Measurements from ENCODE around the gene PRLR. TPM values are rescaled to one million over a fixed set of nuclear protein-coding genes. Genes with fewer than 3 reads are reported as not detected.
"Not testable (repeated sequence)": the region's sequence is repeated elsewhere in the genome, so short reads cannot be mapped to it uniquely, and the experiment has no call there.

PRLR gene
- total and polyA plus RNA-seq, 2 of the 8 experiments (the other 6 are each of a cell fraction or from before 2014, with no cell fraction given): 0.53 to 2.5 TPM

DNA sequence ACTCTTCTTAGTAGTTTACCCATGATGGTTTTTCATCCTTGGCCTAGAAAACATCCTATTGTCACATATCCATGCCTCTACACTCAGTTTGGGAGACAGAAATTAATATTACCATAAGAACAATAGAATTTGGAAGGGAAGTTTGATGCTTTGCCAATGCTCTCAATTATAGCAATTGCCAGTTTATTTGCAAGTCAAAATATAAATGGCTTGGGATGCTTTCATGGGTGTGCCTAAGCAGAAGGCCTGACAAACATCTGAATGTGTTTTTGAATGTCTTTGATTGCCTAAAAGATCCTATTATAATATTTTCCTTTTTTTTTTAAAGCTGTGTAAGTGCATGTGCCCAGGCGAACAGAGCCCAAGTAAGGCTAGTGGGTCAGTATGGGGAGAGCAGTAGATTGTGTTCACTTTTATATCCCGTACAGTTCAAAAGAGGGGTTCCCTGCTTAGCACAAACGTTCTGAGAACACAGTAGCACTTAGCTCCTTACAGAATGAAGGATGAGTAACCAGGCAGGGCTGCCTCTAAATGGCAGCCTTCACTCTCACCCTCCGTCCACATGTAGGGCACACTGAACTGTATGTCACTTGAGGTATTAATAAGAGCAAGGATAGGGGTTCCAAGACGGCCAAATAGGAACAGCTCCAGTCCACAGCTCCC lies 126.5 kb downstream of the PRLR start (continued):
- no peak for TF ChIP-seq GTF2F1 (IDR thresholded peaks at IDR 0.05; ENCODE audit: borderline replicate concordance, low read depth, low read length)

DNA sequence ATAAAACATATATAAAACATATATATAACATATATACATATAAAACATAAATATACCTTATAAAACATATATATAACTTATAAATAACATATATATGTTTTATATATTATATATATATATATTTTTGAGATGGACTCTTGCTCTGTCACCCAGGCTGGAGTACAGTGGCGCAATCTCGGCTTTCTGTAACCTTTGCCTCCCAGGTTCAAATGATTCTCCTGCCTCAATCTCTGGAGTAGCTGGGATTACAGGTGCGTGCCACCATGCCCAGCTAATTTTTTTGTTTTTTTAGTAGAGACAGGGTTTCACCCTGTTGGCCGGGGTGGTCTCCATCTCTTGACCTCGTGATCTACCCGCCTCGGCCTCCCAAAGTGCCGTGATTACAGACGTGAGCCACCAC lies 128.6 kb downstream of the PRLR start:
- H4K20me1 ChIP-seq (replicated peaks in 1 of 2; ENCODE audit: control insufficient read depth in 1 of 2, insufficient read depth in 2 of 2, low read length in 2 of 2); H3K14ac ChIP-seq (ENCODE audit: insufficient read length); H2AK5ac ChIP-seq (ENCODE audit: low read depth, low read length); H3K36me3 ChIP-seq (ENCODE audit: control insufficient read depth in 2 of 4, insufficient read depth in 4 of 4, low read length in 3 of 4); H3K56ac ChIP-seq (replicated peaks; ENCODE audit: insufficient read length, low read depth, low read length); POLR2A ChIA-PET (ENCODE audit: partially characterized antibody); H2BK120ac ChIP-seq (replicated peaks; ENCODE audit: low read depth, low read length); H2BK20ac ChIP-seq (ENCODE audit: low read length); H3K79me1 ChIP-seq (ENCODE audit: low read depth, low read length); H4K91ac ChIP-seq (replicated peaks; ENCODE audit: insufficient read length, low read length); FAIRE-seq; H2BK12ac ChIP-seq (ENCODE audit: low read depth, low read length); H3K79me2 ChIP-seq (ENCODE audit: control insufficient read depth in 1 of 2, insufficient read depth in 2 of 2, low read length in 2 of 2); H2AFZ ChIP-seq (ENCODE audit: low read length); H3K4me3 ChIP-seq (ENCODE audit: extremely low read depth in 1 of 4, insufficient read depth in 2 of 4, low read depth in 3 of 4, low read length in 4 of 4); H3K9me3 ChIP-seq (ENCODE audit: insufficient read depth in 2 of 2, low read depth in 1 of 2, low read length in 1 of 2); H3K23ac ChIP-seq (ENCODE audit: insufficient read length); H3K23me2 ChIP-seq (ENCODE audit: low read depth, low read length); DNase-seq (ENCODE audit: low read depth in 1 of 2, low spot score in 2 of 2); H3K4ac ChIP-seq (replicated peaks; ENCODE audit: insufficient read length, low read depth, low read length); H2BK15ac ChIP-seq (ENCODE audit: low read length); H3K27me3 ChIP-seq (replicated peaks in 1 of 4; ENCODE audit: control insufficient read depth in 3 of 4, extremely low read depth in 1 of 4, insufficient read depth in 3 of 4, low read length in 3 of 4); H3K4me1 ChIP-seq (replicated peaks in 1 of 4; ENCODE audit: control insufficient read depth in 3 of 4, insufficient read depth in 4 of 4, low read length in 3 of 4); H4K5ac ChIP-seq (ENCODE audit: insufficient read length, low read depth, low read length); H4K8ac ChIP-seq (ENCODE audit: extremely low read depth, insufficient read depth, low read length); H3K9ac ChIP-seq (replicated peaks in 1 of 4; ENCODE audit: extremely low read depth in 1 of 4, low read depth in 3 of 4, low read length in 3 of 4); H3K27ac ChIP-seq (ENCODE audit: low read depth, low read length); H3K4me2 ChIP-seq (ENCODE audit: insufficient read depth in 1 of 2, low read depth in 2 of 2, low read length in 2 of 2); H2BK5ac ChIP-seq (ENCODE audit: low read depth, low read length); H3K18ac ChIP-seq (ENCODE audit: extremely low read depth, low read length): not testable (repeated sequence)
- 79% methylated on average over 9 of the region's 9 CpGs; no CpG with 5 or more reads in 1 of the 2 experiments for WGBS, 2 experiments (ENCODE audit: extremely low coverage in 1 of 2, insufficient coverage in 1 of 2, insufficient read length in 1 of 2, insufficient replicate concordance in 2 of 2, low coverage in 1 of 2, low lambda C conversion rate in 2 of 2, missing lambda C conversion rate in 1 of 2)
- CTCF ChIA-PET (ENCODE audit: partially characterized antibody): interaction anchor here (0.8 kb wide), 1 partner anchor 14 kb away, joined by 4 read pairs; no protein-coding TSS in a partner anchor
